H1 (cell line): ENCODE results near the gene KAT5. TPM values are rescaled to one million over a fixed set of nuclear protein-coding genes. Genes with fewer than 3 reads are reported as not detected.

Experiments
- CTCF ChIA-PET: fragments of 300-600 bp; sonication (Branson Sonifier 250); formaldehyde crosslinking; loops from one replicate; lab custom pipeline; 2021; ENCODE audit not compliant: partially characterized antibody; lab: Charles Lee
- POLR2A ChIA-PET: fragments of 300-600 bp; sonication (Branson Sonifier 250); formaldehyde crosslinking; loops from one replicate; lab custom pipeline; 2021; ENCODE audit warnings: inconsistent platforms; ENCODE audit not compliant: partially characterized antibody; lab: Charles Lee
- DNase-seq, 2 experiments: peaks; one replicate each; pipeline versions ENCODE4 v3.0.0 to v3.0.0-alpha.2; 2010 to 2022; ENCODE audit warnings: low spot score in 2 of 2, low read depth in 1 of 2, mixed read lengths in 1 of 2
- FAIRE-seq: peaks from 2 replicates; lab custom pipeline; 2011; peaks lifted over from hg19 to GRCh38; lab: Jason Lieb, UNC
- H2AFZ ChIP-seq: 2 replicates; pipeline ENCODE4 v1.8.1; 2012; ENCODE audit warnings: low read length, inconsistent platforms
- H2AK5ac ChIP-seq: 2 replicates; pipeline ENCODE4 v1.6.1; 2013; ENCODE audit warnings: low read depth, low read length
- H2BK120ac ChIP-seq: replicated peaks from 2 replicates; pipeline ENCODE3; 2013; ENCODE audit warnings: low read depth, low read length, inconsistent platforms
- H2BK12ac ChIP-seq: 2 replicates; pipeline ENCODE4 v1.6.1; 2013; ENCODE audit warnings: low read depth, low read length
- H2BK15ac ChIP-seq: 2 replicates; pipeline ENCODE4 v1.6.1; 2013; ENCODE audit warnings: low read length
- H2BK20ac ChIP-seq: 2 replicates; pipeline ENCODE4 v1.6.1; 2013; ENCODE audit warnings: low read length
- H2BK5ac ChIP-seq: 2 replicates; pipeline ENCODE4 v1.6.1; 2013; ENCODE audit warnings: low read depth, low read length
- H3K14ac ChIP-seq: 2 replicates; pipeline ENCODE4 v1.6.1; 2013; ENCODE audit warnings: inconsistent platforms; ENCODE audit not compliant: insufficient read length
- H3K18ac ChIP-seq: 2 replicates; pipeline ENCODE4 v1.6.1; 2013; ENCODE audit warnings: low read length; ENCODE audit errors: extremely low read depth
- H3K23ac ChIP-seq: 2 replicates; pipeline ENCODE4 v1.6.1; 2013; ENCODE audit warnings: inconsistent platforms; ENCODE audit not compliant: insufficient read length
- H3K23me2 ChIP-seq: 2 replicates; pipeline ENCODE4 v1.6.1; 2013; ENCODE audit warnings: low read depth, low read length
- H3K27ac ChIP-seq: 2 replicates; pipeline ENCODE4 v1.6.1; 2011; ENCODE audit warnings: low read depth, low read length, inconsistent platforms
- H3K27me3 ChIP-seq, 4 experiments: replicated peaks in 1 of 4; 1 replicate in 1 of 4; 2 replicates in 3 of 4; pipeline versions ENCODE4 v1.6.1 to v1.8.1; 2011 to 2013; ENCODE audit warnings: low read length in 3 of 4, mild to moderate bottlenecking in 3 of 4, inconsistent platforms in 2 of 4, mixed read lengths in 2 of 4, moderate library complexity in 1 of 4; ENCODE audit not compliant: control insufficient read depth in 3 of 4, insufficient read depth in 3 of 4; ENCODE audit errors: extremely low read depth in 1 of 4
- H3K36me3 ChIP-seq, 4 experiments: 2 replicates each; pipeline versions ENCODE4 v1.6.1 to v1.8.1; 2011 to 2013; ENCODE audit warnings: mild to moderate bottlenecking in 4 of 4, low read length in 3 of 4, moderate library complexity in 2 of 4, control low read depth in 1 of 4, inconsistent platforms in 1 of 4; ENCODE audit not compliant: insufficient read depth in 4 of 4, control insufficient read depth in 2 of 4
- H3K4ac ChIP-seq: replicated peaks from 2 replicates; pipeline ENCODE3; 2013; ENCODE audit warnings: low read length, low read depth, mixed read lengths, inconsistent platforms; ENCODE audit not compliant: insufficient read length
- H3K4me1 ChIP-seq, 4 experiments: replicated peaks in 1 of 4; 1 replicate in 1 of 4; 2 replicates in 3 of 4; pipeline versions ENCODE4 v1.6.1 to v1.8.1; 2011 to 2013; ENCODE audit warnings: low read length in 3 of 4, inconsistent platforms in 2 of 4, mixed read lengths in 1 of 4; ENCODE audit not compliant: insufficient read depth in 4 of 4, control insufficient read depth in 3 of 4
- H3K4me2 ChIP-seq, 2 experiments: 2 replicates each; pipeline versions ENCODE4 v1.6.1 to v1.8.1; 2011 to 2013; ENCODE audit warnings: low read depth in 2 of 2, low read length in 2 of 2, control low read depth in 1 of 2, inconsistent platforms in 1 of 2, mild to moderate bottlenecking in 1 of 2; ENCODE audit not compliant: insufficient read depth in 1 of 2
- H3K4me3 ChIP-seq, 4 experiments: fragments of 200-600, 300-600 bp in 1 of 4; sonication (generic), shearing (Covaris generic), sonication (Bioruptor Twin) in 1 of 4; 2 replicates each; pipeline versions ENCODE4 v1.5.1 to v1.8.1; 2011 to 2016; ENCODE audit warnings: low read length in 4 of 4, low read depth in 3 of 4, control low read depth in 2 of 4, inconsistent platforms in 2 of 4, mild to moderate bottlenecking in 2 of 4, mixed read lengths in 1 of 4, moderate library complexity in 1 of 4; ENCODE audit not compliant: insufficient read depth in 2 of 4; ENCODE audit errors: extremely low read depth in 1 of 4
- H3K56ac ChIP-seq: replicated peaks from 2 replicates; pipeline ENCODE3; 2013; ENCODE audit warnings: low read depth, mild to moderate bottlenecking, mixed read lengths, low read length, inconsistent platforms; ENCODE audit not compliant: insufficient read length
- H3K79me1 ChIP-seq: 2 replicates; pipeline ENCODE4 v1.6.1; 2013; ENCODE audit warnings: low read depth, low read length, control low read depth
- H3K79me2 ChIP-seq, 2 experiments: 2 replicates each; pipeline versions ENCODE4 v1.6.1 to v1.8.1; 2012 to 2013; ENCODE audit warnings: low read length in 2 of 2, mild to moderate bottlenecking in 2 of 2, inconsistent platforms in 1 of 2; ENCODE audit not compliant: insufficient read depth in 2 of 2, control insufficient read depth in 1 of 2
- H3K9ac ChIP-seq, 4 experiments: replicated peaks in 1 of 4; 1 replicate in 1 of 4; 2 replicates in 3 of 4; pipeline versions ENCODE4 v1.6.1 to v1.8.1; 2011 to 2013; ENCODE audit warnings: low read depth in 3 of 4, low read length in 3 of 4, control low read depth in 2 of 4, mild to moderate bottlenecking in 2 of 4, moderate library complexity in 2 of 4, inconsistent platforms in 1 of 4; ENCODE audit errors: extremely low read depth in 1 of 4
- H3K9me3 ChIP-seq, 2 experiments: 2 replicates each; pipeline versions ENCODE4 v1.6.1 to v1.8.1; 2012 to 2013; ENCODE audit warnings: mild to moderate bottlenecking in 2 of 2, moderate library complexity in 2 of 2, control low read depth in 1 of 2, inconsistent platforms in 1 of 2, low read depth in 1 of 2, low read length in 1 of 2, mixed read lengths in 1 of 2; ENCODE audit not compliant: insufficient read depth in 2 of 2
- H4K20me1 ChIP-seq, 2 experiments: replicated peaks in 1 of 2; 2 replicates each; pipeline versions ENCODE3 to v1.8.1; 2011 to 2013; ENCODE audit warnings: inconsistent platforms in 2 of 2, low read length in 2 of 2, mild to moderate bottlenecking in 1 of 2; ENCODE audit not compliant: insufficient read depth in 2 of 2, control insufficient read depth in 1 of 2
- H4K5ac ChIP-seq: 2 replicates; pipeline ENCODE4 v1.6.1; 2013; ENCODE audit warnings: low read length, low read depth, mixed read lengths, inconsistent platforms; ENCODE audit not compliant: insufficient read length
- H4K8ac ChIP-seq: 2 replicates; pipeline ENCODE4 v1.8.0; 2013; ENCODE audit warnings: mild to moderate bottlenecking, moderate library complexity, low read length, inconsistent platforms; ENCODE audit not compliant: insufficient read depth; ENCODE audit errors: extremely low read depth
- H4K91ac ChIP-seq: replicated peaks from 2 replicates; pipeline ENCODE3; 2013; ENCODE audit warnings: low read length, mixed read lengths, inconsistent platforms; ENCODE audit not compliant: insufficient read length
- BACH1 ChIP-seq: IDR thresholded peaks from 2 replicates; pipeline ENCODE4 v1.6.1; 2012; ENCODE audit warnings: low read length, improper control_type of control experiment
- CREB1 ChIP-seq: IDR thresholded peaks from 2 replicates; pipeline ENCODE4 v1.6.1; 2012; ENCODE audit warnings: inconsistent platforms
- CTCF ChIP-seq, 3 experiments: IDR thresholded peaks; 1 replicate in 2 of 3; 2 replicates in 1 of 3; pipeline versions ENCODE4 v1.5.1 to v1.6.1; 2011; ENCODE audit warnings: low read length in 3 of 3, mild to moderate bottlenecking in 3 of 3, inconsistent platforms in 2 of 3, low read depth in 1 of 3, moderate library complexity in 1 of 3; ENCODE audit not compliant: insufficient read depth in 1 of 3; ENCODE audit errors: control extremely low read depth in 1 of 3
- EP300 ChIP-seq, 2 experiments: IDR thresholded peaks; 1 replicate in 1 of 2; 2 replicates in 1 of 2; pipeline ENCODE4 v1.6.1; 2011 to 2012; ENCODE audit warnings: low read depth in 2 of 2, low read length in 2 of 2, mild to moderate bottlenecking in 2 of 2, borderline replicate concordance in 1 of 2, inconsistent platforms in 1 of 2, moderate library complexity in 1 of 2
- KDM1A ChIP-seq: fragments of 200-600, 300-600 bp; sonication (generic); IDR thresholded peaks from 2 replicates; pipeline ENCODE4 v1.7.1; 2016; ENCODE audit warnings: mild to moderate bottlenecking, low read length, borderline replicate concordance
- MAFK ChIP-seq: IDR thresholded peaks from 2 replicates; pipeline ENCODE4 v1.6.1; 2012; ENCODE audit warnings: low read depth, mild to moderate bottlenecking, improper control_type of control experiment, low read length
- NRF1 ChIP-seq: IDR thresholded peaks from 2 replicates; pipeline ENCODE4 v1.6.1; 2011; ENCODE audit warnings: mild to moderate bottlenecking, low read depth, low read length, improper control_type of control experiment
- TAF1 ChIP-seq: IDR thresholded peaks from 2 replicates; pipeline ENCODE4 v1.6.1; 2011; ENCODE audit warnings: mild to moderate bottlenecking, low read depth, low read length
- USF2 ChIP-seq: IDR thresholded peaks from 2 replicates; pipeline ENCODE4 v1.6.1; 2011; ENCODE audit warnings: low read length, improper control_type of control experiment
- YY1 ChIP-seq: IDR thresholded peaks from 2 replicates; pipeline ENCODE4 v1.6.1; 2011; ENCODE audit warnings: low read depth, mild to moderate bottlenecking, low read length
- WGBS, 2 experiments: shearing (Covaris generic) in 1 of 2; methylation state at CpG; one replicate each; pipeline versions ENCODE4 v1.1.6 to v1.1.7; 2013 to 2015; ENCODE audit warnings: low lambda C conversion rate in 2 of 2, mixed read lengths in 2 of 2, inconsistent platforms in 1 of 2, low coverage in 1 of 2, missing lambda C conversion rate in 1 of 2; ENCODE audit not compliant: insufficient replicate concordance in 2 of 2, insufficient coverage in 1 of 2, insufficient read length in 1 of 2; ENCODE audit errors: extremely low coverage in 1 of 2, missing lambda C conversion rate in 1 of 2; 5-methylcytosine and 5-hydroxymethylcytosine counted together
- polyA plus RNA-seq, 7 experiments: library from polyadenylated mRNA; depleted of rRNA in 3 of 7; stranded (reverse) in 5 of 7; unstranded in 2 of 7; fragments of >200 nt in 5 of 7; fragments of 200-250 nt in 2 of 7; gene quantifications; 1 replicate in 5 of 7; 2 replicates in 1 of 7; 4 replicates in 1 of 7; pipeline versions ENCODE4 v1.2.1 to v1.2.3, GENCODE V29; 2011 to 2013; ENCODE audit warnings: missing spikeins in 2 of 7, mixed read lengths in 2 of 7
- total RNA-seq: library from RNA; stranded (reverse); fragmentation: NEBNext Ultra II Directional; extraction: Animal tissue kit (Norgen Biotek cat#: 25700); gene quantifications from 2 replicates; pipeline ENCODE4 v1.2.1, GENCODE V29; 2021

The KAT5 gene
- total and polyA plus RNA-seq, 2 of the 8 experiments (the other 6 are each of a cell fraction or from before 2014, with no cell fraction given), result 26.7 to 37.4 TPM

- peaks cover 0 to 10% of the 10 kb centered on the region in 2 experiments for H4K20me1 ChIP-seq
- no peak overlapping the region for H2BK5ac ChIP-seq
- peaks cover 8% of the 10 kb centered on the region; the same call in 1 of the 2 replicates for H3K23me2 ChIP-seq
- peaks cover 7 to 20% (median 17%) of the 10 kb centered on the region in 4 experiments for H3K36me3 ChIP-seq
- H3K4me1 ChIP-seq, result peaks cover 0 to 6% (median 3%) of the 10 kb centered on the region in 4 experiments; a peak in 2 of 7 replicates
- no peak overlapping the region for H4K5ac ChIP-seq
- H3K9me3 ChIP-seq, result no peaks in the 10 kb centered on the region
- 82% methylated on average over 1 of the region's 1 CpG; no CpG with 5 or more reads in 1 of the 2 experiments for WGBS, 2 experiments
- H2BK12ac ChIP-seq, result no peak overlapping the region
- no peak overlapping the region for H2AFZ ChIP-seq
- H3K14ac ChIP-seq, result no peak overlapping the region
- peaks cover 2% of the 10 kb centered on the region for H3K79me1 ChIP-seq
- H2AK5ac ChIP-seq, result no peak overlapping the region
- H3K4me2 ChIP-seq, result no peak overlapping the region
- no peak overlapping the region for H3K23ac ChIP-seq
- H2BK120ac ChIP-seq, result no peak overlapping the region
- H3K9ac ChIP-seq, result no peak overlapping the region
- ChIA-PET CTCF (interaction anchor here (0.6 to 2.7 kb wide), 6 partner anchors 11 to 138 kb away, joined by 3 to 13 read pairs (median 4); partner anchors contain the start of genes AP5B1, KAT5, MUS81 and SNX32), POLR2A (interaction anchor here (1.6 to 3.7 kb wide), 3 partner anchors 10 to 152 kb away, joined by 4 to 23 read pairs (median 11); partner anchors contain the start of gene KAT5)
- FAIRE-seq, result no peak
- 0 out of 4 replicates have a peak, but pooled peaks cover 0 to 4% of the 10 kb centered on the region in 2 experiments for H3K79me2 ChIP-seq
- H3K18ac ChIP-seq, result no peak overlapping the region
- H4K8ac ChIP-seq, result no peak overlapping the region
- no peak overlapping the region for H3K56ac ChIP-seq
- no peak for DNase-seq
- H2BK20ac ChIP-seq, result no peak overlapping the region
- H4K91ac ChIP-seq, result no peak overlapping the region
- H3K27ac ChIP-seq, result no peak overlapping the region
- H3K27me3 ChIP-seq, result no peaks in the 10 kb centered on the region; a peak in 1 of 7 replicates
- no peak overlapping the region for H3K4ac ChIP-seq
- H2BK15ac ChIP-seq, result no peak overlapping the region
- H3K4me3 ChIP-seq, result no peak overlapping the region
- TF ChIP-seq NRF1 (no peak), KDM1A (no peak), CREB1 (no peak), EP300 (IDR thresholded peaks at IDR 0.05; ENCODE audit: borderline replicate concordance in 1 of 2, low read depth in 2 of 2, low read length in 2 of 2) (no peak), TAF1 (no peak), CTCF (IDR thresholded peaks at IDR 0.05; ENCODE audit: control extremely low read depth in 1 of 3, insufficient read depth in 1 of 3, low read depth in 1 of 3, low read length in 3 of 3) (no peak), YY1 (no peak), MAFK (no peak), BACH1 (no peak), USF2 (no peak)
These were observed 10.2 kb downstream of the KAT5 start for GRCh38 chr11:65722261-65722660.
